Activated CD4-positive, alpha-beta memory T cell treated with anti-CD3 and anti-CD28 coated beads, Interleukin-2, amount 10 ng/mL, durations not matched to agents 7 days and 5 days (primary cell): Measurements from ENCODE around the gene STARD9. TPM values are rescaled to one million over a fixed set of nuclear protein-coding genes. Genes with fewer than 3 reads are reported as not detected.
"Not testable (repeated sequence)": the region's sequence is repeated elsewhere in the genome, so short reads cannot be mapped to it uniquely, and the experiment has no call there.

Experiments used
- CTCF ChIA-PET: fragments of 350-600 bp; sonication (Branson Sonifier 250); formaldehyde crosslinking; loops from one replicate; lab custom pipeline; 2021; ENCODE audit warnings: antibody characterized with exemption, inconsistent platforms; lab: Charles Lee
- POLR2A ChIA-PET: fragments of 350-600 bp; sonication (Branson Sonifier 250); formaldehyde crosslinking; loops from one replicate; lab custom pipeline; 2021; ENCODE audit warnings: antibody characterized with exemption; lab: Charles Lee
- DNase-seq: peaks from one replicate; pipeline ENCODE4 v3.0.0-alpha.2; 2020
- H3K27ac Mint-ChIP-seq: one replicate; pipeline ENCODE4 v1.8.0; 2021; ENCODE audit warnings: mild to moderate bottlenecking, mixed read lengths
- H3K27me3 Mint-ChIP-seq: one replicate; pipeline ENCODE4 v1.8.0; 2021; ENCODE audit warnings: mixed read lengths
- H3K36me3 Mint-ChIP-seq: one replicate; pipeline ENCODE4 v1.8.0; 2021; ENCODE audit warnings: low read depth, mixed read lengths
- H3K4me1 Mint-ChIP-seq: one replicate; pipeline ENCODE4 v1.8.0; 2021; ENCODE audit warnings: mixed read lengths
- H3K4me3 Mint-ChIP-seq: one replicate; pipeline ENCODE4 v1.8.0; 2021; ENCODE audit warnings: mild to moderate bottlenecking, mixed read lengths
- H3K9me3 Mint-ChIP-seq: one replicate; pipeline ENCODE4 v1.8.0; 2021; ENCODE audit warnings: mixed read lengths
- total RNA-seq, 2 experiments: library from RNA; stranded (reverse); gene quantifications; one replicate each; pipeline ENCODE4 v1.2.3, GENCODE V29; 2021

Gene STARD9
- total RNA-seq, 2 experiments from 2014 or later = 8.2 TPM

DNA sequence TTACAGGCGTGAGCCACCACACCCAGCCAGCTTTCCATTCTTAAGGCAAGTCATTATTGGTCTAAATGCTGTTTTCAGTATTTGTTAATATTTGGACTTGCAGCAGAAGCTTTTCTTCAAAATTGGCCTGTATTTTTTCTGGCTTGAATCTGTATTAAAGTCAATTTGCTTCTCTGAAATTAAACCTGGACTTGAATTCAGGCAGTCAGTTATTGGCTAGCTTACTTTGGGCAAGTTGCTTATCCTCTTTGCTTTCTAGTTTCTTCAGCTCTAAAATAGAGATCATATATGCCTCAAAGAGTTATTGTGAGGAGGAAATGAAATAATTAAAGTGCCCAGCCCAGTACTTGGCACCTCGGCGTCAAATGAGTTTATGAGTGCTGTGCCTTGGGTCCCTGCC lies 17.3 kb downstream of the STARD9 start:
- CTCF ChIA-PET = interaction anchor here (0.8 to 1.7 kb wide), 2 partner anchors 22 to 139 kb away, joined by 3 to 4 read pairs; no protein-coding TSS in a partner anchor
- no peaks in the 10 kb centered on the region for H3K9me3 Mint-ChIP-seq
- H3K36me3 Mint-ChIP-seq = peaks cover 5% of the 10 kb centered on the region
- no peak overlapping the region for H3K4me3 Mint-ChIP-seq
- POLR2A ChIA-PET = interaction anchor here (1.8 kb wide), 1 partner anchor 16 kb away, joined by 7 read pairs; no protein-coding TSS in a partner anchor
- no peak for DNase-seq
- H3K4me1 Mint-ChIP-seq = no peaks in the 10 kb centered on the region
- no peaks in the 10 kb centered on the region for H3K27me3 Mint-ChIP-seq
- no peak overlapping the region for H3K27ac Mint-ChIP-seq

DNA sequence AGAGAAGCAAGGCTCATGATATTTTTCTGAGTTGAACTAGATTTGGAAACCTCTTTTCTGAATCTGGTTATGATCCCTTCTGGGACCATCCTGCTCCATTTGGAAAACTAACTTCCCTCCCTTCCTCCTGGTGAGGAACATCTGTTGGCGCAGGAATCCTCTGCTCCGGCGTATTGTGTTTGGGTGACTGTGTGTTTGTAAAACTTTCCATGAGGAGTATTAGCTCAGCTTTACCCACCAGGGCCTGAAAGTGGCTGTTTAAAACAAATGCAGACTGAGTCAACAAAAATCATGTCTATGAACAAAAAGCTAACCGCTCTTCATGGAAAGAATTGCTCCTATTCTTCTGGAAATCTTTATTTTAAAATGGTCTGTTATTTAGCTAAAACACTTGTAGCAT lies 17.7 kb downstream of the STARD9 start:
- Mint-ChIP-seq H3K9me3 (no peaks in the 10 kb centered on the region), H3K27ac (no peak overlapping the region), H3K36me3 (peaks cover 4% of the 10 kb centered on the region), H3K4me1 (no peaks in the 10 kb centered on the region), H3K4me3 (no peak overlapping the region), H3K27me3 (no peaks in the 10 kb centered on the region)
- no peak for DNase-seq
- ChIA-PET POLR2A (interaction anchor here (0.7 kb wide), 1 partner anchor 16 kb away, joined by 3 read pairs; no protein-coding TSS in a partner anchor), CTCF (interaction anchor here (0.8 to 1.7 kb wide), 2 partner anchors 23 to 140 kb away, joined by 3 to 4 read pairs; no protein-coding TSS in a partner anchor)

DNA sequence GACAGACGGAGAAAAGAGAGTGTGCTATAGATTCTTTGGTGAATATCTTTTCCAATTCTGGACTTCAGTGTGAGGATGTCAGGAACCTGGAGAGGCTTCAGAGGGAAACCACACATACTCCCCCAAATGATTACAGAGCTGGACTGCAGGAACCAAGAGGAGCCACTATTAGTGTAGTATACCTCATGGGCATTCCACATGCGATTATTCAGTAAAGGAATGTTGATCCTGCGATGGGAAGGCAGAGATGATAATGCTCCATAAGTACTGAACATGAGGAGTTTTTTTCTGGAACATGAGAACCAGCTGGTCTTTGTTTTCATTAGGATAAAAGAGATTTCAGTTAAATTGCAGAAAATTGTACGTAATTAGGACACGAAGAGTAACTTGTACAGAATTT lies 18.7 kb downstream of the STARD9 start:
- Mint-ChIP-seq H3K4me1 (no peaks in the 10 kb centered on the region), H3K4me3 (no peak overlapping the region), H3K27me3 (no peaks in the 10 kb centered on the region), H3K27ac (no peak overlapping the region), H3K9me3 (no peaks in the 10 kb centered on the region), H3K36me3 (peaks cover 3% of the 10 kb centered on the region)
- DNase-seq = no peak
- ChIA-PET POLR2A (no interaction called here), CTCF (no interaction called here)

DNA sequence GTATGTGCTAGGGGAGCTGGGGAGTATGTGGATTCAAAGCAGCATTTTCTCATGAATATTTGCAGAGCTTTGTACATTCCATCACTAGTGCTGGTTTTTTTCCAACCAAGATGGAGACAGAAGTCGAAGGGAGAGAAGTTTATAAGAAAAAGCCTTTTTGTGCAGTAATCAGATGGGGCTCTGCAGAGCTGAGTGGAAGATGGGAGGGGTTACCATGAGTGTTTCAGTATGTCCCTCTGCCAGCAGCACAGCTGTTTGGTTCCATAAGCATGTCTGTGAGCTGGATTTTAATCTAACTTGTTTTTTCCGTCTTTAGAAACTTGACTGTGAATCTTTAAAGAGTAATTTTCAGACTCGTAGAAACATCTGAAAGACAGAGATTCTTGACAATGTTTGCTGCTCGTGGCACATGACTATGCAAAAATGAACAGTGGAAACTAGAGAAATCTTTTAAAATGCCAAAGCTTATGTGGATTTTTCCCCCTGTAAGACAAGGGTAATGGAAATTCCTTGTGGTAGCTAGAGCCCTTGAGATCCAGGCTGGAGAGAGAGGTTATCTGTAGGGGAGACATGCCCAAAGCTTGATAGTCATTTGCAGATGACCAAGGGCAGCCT lies 20.3 kb downstream of the STARD9 start:
- H3K27ac Mint-ChIP-seq = no peak overlapping the region
- no peaks in the 10 kb centered on the region for H3K9me3 Mint-ChIP-seq
- ChIA-PET POLR2A (no interaction called here), CTCF (interaction anchor here (1.3 kb wide), 1 partner anchor 14 kb away, joined by 4 read pairs; no protein-coding TSS in a partner anchor)
- H3K4me1 Mint-ChIP-seq = no peaks in the 10 kb centered on the region
- H3K4me3 Mint-ChIP-seq = no peak overlapping the region
- no peaks in the 10 kb centered on the region for H3K27me3 Mint-ChIP-seq
- no peak for DNase-seq
- peaks cover 9% of the 10 kb centered on the region for H3K36me3 Mint-ChIP-seq

DNA sequence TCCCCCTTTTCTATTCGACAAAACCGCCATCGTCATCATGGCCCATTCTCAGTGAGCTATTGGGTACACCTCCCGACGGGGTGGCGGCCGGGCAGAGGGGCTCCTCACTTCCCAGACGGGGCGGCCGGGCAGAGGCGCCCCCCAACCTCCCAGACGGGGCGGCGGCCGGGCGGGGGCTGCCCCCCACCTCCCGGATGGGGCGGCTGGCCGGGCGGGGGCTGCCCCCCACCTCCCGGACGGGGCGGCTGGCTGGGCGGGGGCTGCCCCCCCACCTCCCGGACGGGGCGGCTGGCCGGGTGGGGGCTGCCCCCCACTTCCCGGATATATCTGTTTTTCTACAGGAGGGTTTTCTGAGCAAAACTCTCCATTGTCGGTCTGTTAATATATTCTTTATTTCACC lies 25.9 kb downstream of the STARD9 start:
- peaks cover 28% of the 10 kb centered on the region for H3K4me1 Mint-ChIP-seq
- H3K4me3 Mint-ChIP-seq, CTCF ChIA-PET, H3K9me3 Mint-ChIP-seq, DNase-seq, H3K27ac Mint-ChIP-seq, POLR2A ChIA-PET, H3K27me3 Mint-ChIP-seq: not testable (repeated sequence)
- peaks cover 11% of the 10 kb centered on the region for H3K36me3 Mint-ChIP-seq

DNA sequence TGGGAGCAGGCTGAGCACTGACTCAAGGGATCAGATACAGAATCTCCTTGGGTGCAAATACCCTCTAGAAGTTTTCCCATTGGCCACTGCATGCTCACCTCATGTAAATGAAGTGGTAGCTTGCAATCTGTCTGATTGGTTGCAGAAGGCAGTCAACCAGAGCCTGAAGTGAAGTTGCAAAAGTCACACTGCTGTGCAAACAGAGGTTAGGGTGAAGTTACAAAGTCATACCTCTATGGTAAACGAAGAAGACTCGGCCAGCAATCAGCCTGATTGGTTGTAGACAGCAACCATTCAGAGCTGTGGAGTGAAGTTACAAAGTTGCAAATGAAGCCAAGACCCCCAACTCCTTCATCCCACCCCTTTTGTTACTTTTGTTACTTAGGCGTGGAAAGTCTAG lies 27.1 kb downstream of the STARD9 start:
- H3K27ac Mint-ChIP-seq = no peak overlapping the region
- H3K4me3 Mint-ChIP-seq = no peak overlapping the region
- DNase-seq = no peak
- peaks cover 3% of the 10 kb centered on the region for H3K9me3 Mint-ChIP-seq
- peaks cover 32% of the 10 kb centered on the region for H3K4me1 Mint-ChIP-seq
- POLR2A ChIA-PET = interaction anchor here (1.7 kb wide), 1 partner anchor 25 kb away, joined by 3 read pairs; no protein-coding TSS in a partner anchor
- no peaks in the 10 kb centered on the region for H3K27me3 Mint-ChIP-seq
- CTCF ChIA-PET = no interaction called here
- H3K36me3 Mint-ChIP-seq = peaks cover 11% of the 10 kb centered on the region

DNA sequence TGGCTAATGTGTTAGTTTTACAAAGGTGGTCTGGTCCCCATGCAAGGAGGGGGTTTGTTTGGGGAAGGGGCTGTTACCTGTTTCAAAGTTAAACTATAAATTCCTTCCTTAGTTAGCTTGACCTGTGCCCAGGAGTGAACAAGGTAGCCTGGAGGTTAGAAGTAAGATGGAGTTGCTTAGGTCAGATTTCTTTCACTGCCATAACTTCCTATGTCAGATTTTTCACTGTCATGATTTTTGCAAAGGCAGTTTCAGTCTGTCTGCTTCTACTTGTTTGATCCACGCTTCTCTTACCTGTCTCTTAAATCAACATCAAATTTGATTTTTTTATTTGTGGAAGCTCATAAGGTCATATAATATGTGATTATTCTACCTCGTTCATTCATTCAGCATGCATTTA lies 28.6 kb downstream of the STARD9 start:
- DNase-seq = no peak
- Mint-ChIP-seq H3K27me3 (no peaks in the 10 kb centered on the region), H3K27ac (no peak overlapping the region), H3K4me3 (no peak overlapping the region), H3K36me3 (peaks cover 11% of the 10 kb centered on the region), H3K9me3 (peaks cover 3% of the 10 kb centered on the region), H3K4me1 (peaks cover 47% of the 10 kb centered on the region)
- ChIA-PET POLR2A (interaction anchor here (1.1 to 1.7 kb wide), 2 partner anchors 13 to 26 kb away, joined by 3 read pairs; no protein-coding TSS in a partner anchor), CTCF (interaction anchor here (1.0 kb wide), 1 partner anchor 22 kb away, joined by 3 read pairs; no protein-coding TSS in a partner anchor)

DNA sequence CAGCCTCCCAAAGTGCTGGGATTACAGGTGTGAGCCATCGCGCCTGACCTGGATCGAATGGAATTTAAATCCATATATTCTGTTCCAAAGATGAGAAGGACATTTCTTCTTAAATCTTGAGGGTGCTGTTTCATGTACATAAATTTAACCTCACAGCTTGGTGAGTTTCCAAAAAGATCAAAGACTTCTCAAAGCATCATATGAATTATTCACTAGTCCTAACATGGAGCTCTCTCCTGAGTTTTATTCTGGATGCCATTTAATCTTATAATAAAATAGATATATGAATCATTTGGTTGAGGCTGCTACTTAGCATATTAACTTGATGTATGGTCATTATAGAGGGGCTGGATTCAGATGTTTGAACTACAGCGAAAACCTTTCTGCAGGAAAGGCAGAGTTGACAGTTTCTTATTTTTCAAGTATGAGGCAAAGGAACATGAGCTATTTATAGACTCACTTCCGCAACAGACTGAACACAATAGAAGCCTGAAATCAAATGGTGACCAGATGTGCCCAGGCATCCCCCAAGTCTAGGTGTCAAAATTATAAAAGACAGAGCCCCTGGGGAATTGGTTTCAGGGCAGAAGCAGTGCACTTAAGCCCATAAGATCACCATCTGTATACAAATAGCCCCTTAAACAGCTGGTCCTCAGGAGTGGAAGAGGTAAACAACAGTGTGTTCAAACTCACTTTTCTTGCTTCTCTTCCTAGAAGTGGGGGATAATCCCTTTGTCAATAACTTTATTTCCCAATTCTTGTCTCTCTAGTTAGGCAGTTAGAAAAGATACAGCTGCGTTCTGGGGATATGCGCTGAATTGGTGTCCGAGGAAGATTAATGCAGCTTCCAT lies 29.7 kb downstream of the STARD9 start:
- Mint-ChIP-seq H3K4me1 (peaks cover 54% of the 10 kb centered on the region), H3K27ac (peak overlapping the region; percentile 72), H3K36me3 (peaks cover 7% of the 10 kb centered on the region), H3K9me3 (peaks cover 3% of the 10 kb centered on the region), H3K27me3 (no peaks in the 10 kb centered on the region), H3K4me3 (peak overlapping the region; percentile 35)
- CTCF ChIA-PET = interaction anchor here (0.6 to 2.7 kb wide), 4 partner anchors 14 to 190 kb away, joined by 3 to 9 read pairs (median 4); no protein-coding TSS in a partner anchor
- POLR2A ChIA-PET = interaction anchor here (1.1 to 1.7 kb wide), 7 partner anchors 12 to 56 kb away, joined by 3 to 6 read pairs (median 3); partner anchors contain the start of genes HAUS2, LRRC57 and STARD9
- no peak for DNase-seq

DNA sequence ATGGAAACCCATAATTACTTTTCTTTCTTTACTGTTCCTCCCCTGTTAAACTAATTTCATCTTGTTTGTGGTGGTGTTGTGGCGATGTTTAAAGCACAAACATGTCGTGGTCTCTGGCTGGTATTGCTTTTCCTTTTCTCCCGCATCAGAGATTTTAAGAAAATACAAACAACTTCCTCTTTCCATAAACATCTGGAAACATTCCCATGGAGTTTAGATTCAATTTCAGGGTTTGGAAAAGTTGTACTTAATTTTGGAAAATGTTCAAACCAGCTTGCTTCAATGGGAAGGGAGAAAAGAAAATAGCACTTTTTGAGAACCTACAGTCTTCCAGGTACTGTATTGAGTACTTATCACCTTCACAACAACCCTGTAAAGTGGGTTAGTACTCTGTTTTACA lies 30.4 kb downstream of the STARD9 start:
- Mint-ChIP-seq H3K4me1 (peaks cover 56% of the 10 kb centered on the region), H3K27ac (peak overlapping the region; percentile 72), H3K27me3 (no peaks in the 10 kb centered on the region), H3K4me3 (no peak overlapping the region), H3K9me3 (peaks cover 3% of the 10 kb centered on the region), H3K36me3 (peaks cover 5% of the 10 kb centered on the region)
- CTCF ChIA-PET = interaction anchor here (1.0 to 2.7 kb wide), 4 partner anchors 14 to 24 kb away, joined by 3 to 9 read pairs (median 4); no protein-coding TSS in a partner anchor
- no peak for DNase-seq
- POLR2A ChIA-PET = interaction anchor here (1.1 to 1.7 kb wide), 6 partner anchors 14 to 57 kb away, joined by 3 to 6 read pairs (median 4); partner anchors contain the start of genes HAUS2, LRRC57 and STARD9

DNA sequence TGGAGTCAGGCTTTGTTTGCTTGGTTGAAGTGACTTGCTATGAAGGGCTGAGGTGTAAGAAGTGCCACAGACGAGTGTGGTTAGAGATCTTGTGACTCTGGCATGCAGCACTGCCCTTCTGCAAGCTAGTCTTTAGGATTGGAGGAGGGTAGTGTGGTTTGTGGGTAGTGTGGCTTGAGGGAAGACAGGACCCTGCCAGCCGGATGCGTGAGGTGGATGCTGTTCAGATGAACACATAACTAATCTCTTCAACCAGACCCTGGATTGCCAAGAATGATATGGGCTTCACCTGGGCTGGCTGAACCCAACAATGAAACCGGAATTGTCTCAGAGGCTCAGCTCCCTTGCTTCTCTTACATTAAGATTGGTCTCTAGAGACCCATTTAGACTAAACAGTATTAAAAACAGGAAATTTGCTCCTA lies 32.7 kb downstream of the STARD9 start:
- peak; percentile 87 for DNase-seq
- no peaks in the 10 kb centered on the region for H3K36me3 Mint-ChIP-seq
- ChIA-PET CTCF (interaction anchor here (0.8 to 1.5 kb wide), 5 partner anchors 16 to 33 kb away, joined by 3 to 7 read pairs (median 3); partner anchors contain the start of gene STARD9), POLR2A (interaction anchor here (0.7 to 3.2 kb wide), 7 partner anchors 10 to 1139 kb away, joined by 3 to 20 read pairs (median 7); partner anchors contain the start of genes HAUS2, LRRC57, SNAP23 and STARD9)
- no peaks in the 10 kb centered on the region for H3K9me3 Mint-ChIP-seq
- H3K27me3 Mint-ChIP-seq = no peaks in the 10 kb centered on the region
- H3K4me3 Mint-ChIP-seq = peak overlapping the region; percentile 25
- H3K4me1 Mint-ChIP-seq = peaks cover 54% of the 10 kb centered on the region
- peak overlapping the region; percentile 69 for H3K27ac Mint-ChIP-seq

DNA sequence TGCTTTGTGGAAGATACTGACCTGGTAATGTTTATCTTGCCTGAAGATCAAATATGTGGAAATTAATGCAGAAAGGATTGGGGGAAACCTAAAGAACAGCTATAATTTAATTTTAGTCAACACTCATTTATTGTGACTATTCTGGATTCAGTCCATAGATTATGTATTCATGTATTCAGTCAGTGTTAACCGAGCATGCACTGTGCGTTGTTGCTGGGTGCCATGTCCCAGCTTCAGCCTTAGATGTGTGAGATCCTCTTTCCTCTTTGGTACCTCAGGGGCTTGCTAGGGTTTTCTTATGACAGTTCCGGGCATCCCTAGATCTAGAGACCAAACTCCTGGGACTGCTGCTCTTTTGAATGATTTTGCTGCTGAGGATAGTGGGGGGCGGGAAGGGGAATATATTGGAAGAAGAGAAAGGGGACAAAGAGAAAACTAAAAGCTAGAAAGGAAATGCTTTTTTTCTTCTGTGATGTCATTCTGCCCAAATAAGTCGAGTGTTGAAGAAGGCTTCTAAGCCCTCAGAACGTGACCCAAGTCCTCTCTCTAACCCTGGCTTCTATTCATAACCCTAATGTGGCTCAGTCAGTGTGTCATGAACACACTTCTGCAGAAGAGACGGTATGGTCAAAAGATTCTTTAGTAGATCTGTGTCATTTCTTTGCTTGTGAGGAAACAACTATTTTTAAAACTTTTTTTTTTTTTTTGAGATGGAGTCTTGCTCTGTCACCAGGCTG lies 33.5 kb downstream of the STARD9 start:
- H3K9me3 Mint-ChIP-seq = no peaks in the 10 kb centered on the region

DNA sequence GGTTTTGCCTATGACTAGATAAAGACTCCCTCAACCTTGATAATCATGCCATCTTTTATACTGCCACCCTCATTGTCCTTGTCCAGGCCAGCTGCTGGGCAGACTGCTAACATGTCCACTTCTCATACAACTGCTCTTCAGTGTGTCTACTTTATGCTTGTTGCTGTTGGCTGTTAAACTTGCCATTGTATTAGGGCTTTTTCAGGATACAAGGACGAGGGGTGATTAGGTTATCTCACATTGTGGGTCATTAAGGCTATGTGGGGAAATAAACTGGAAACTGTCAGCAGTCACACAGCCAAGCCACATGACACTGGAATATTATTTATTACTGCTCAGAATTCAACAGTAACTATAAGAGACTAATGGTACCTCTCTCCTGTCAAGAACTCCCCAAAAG lies 36.1 kb downstream of the STARD9 start:
- H3K36me3 Mint-ChIP-seq = no peaks in the 10 kb centered on the region
- H3K27me3 Mint-ChIP-seq = no peaks in the 10 kb centered on the region
- peaks cover 27% of the 10 kb centered on the region for H3K4me1 Mint-ChIP-seq
- no peak overlapping the region for H3K4me3 Mint-ChIP-seq
- no peak overlapping the region for H3K27ac Mint-ChIP-seq
- ChIA-PET CTCF (no interaction called here), POLR2A (interaction anchor here (0.6 kb wide), 1 partner anchor 23 kb away, joined by 3 read pairs; no protein-coding TSS in a partner anchor)
- no peaks in the 10 kb centered on the region for H3K9me3 Mint-ChIP-seq
- no peak for DNase-seq

More for the DNA sequence above, 33.5 kb downstream of the STARD9 start:
- CTCF ChIA-PET = interaction anchor here (0.8 to 1.5 kb wide), 4 partner anchors 17 to 33 kb away, joined by 3 to 7 read pairs (median 4); partner anchors contain the start of gene STARD9
- no peaks in the 10 kb centered on the region for H3K36me3 Mint-ChIP-seq
- peak overlapping the region; percentile 8 for H3K4me3 Mint-ChIP-seq
- H3K27me3 Mint-ChIP-seq = no peaks in the 10 kb centered on the region
- peaks cover 48% of the 10 kb centered on the region for H3K4me1 Mint-ChIP-seq
- POLR2A ChIA-PET = interaction anchor here (0.9 to 3.2 kb wide), 7 partner anchors 9 to 114 kb away, joined by 3 to 20 read pairs (median 7); partner anchors contain the start of genes HAUS2, LRRC57, SNAP23 and STARD9
- DNase-seq = peak; percentile 19
- H3K27ac Mint-ChIP-seq = peak overlapping the region; percentile 69
